Vagina (tissue), 2 donors: ENCODE results near the gene IFNLR1.

ENCODE experiments used
- CTCF ChIP-seq, 3 experiments: fragments of 450-650 bp in 2 of 3; fragments of 200-600 bp in 1 of 3; sonication (generic) in 1 of 3; IDR thresholded peaks; one replicate each; pipeline ENCODE4 v1.5.1; 2017 to 2019; ENCODE audit warnings: antibody characterized with exemption in 3 of 3, mild to moderate bottlenecking in 2 of 3, moderate library complexity in 2 of 3
- POLR2A ChIP-seq, 2 donors: fragments of 450-650 bp; IDR thresholded peaks; one replicate each; pipeline ENCODE4 v1.6.1; 2017; ENCODE audit warnings: antibody characterized with exemption in 2 of 2, mild to moderate bottlenecking in 2 of 2, moderate library complexity in 2 of 2
- POLR2AphosphoS5 ChIP-seq, 2 donors: sonication (generic); formaldehyde crosslinking; IDR thresholded peaks; one replicate each; pipeline ENCODE4 v1.9.0; 2017; ENCODE audit warnings: antibody characterized with exemption in 2 of 2, mild to moderate bottlenecking in 2 of 2, low read depth in 1 of 2; ENCODE audit not compliant: insufficient read depth in 1 of 2

- TF ChIP-seq CTCF (IDR thresholded peaks at IDR 0.05) (no peak), POLR2A (IDR thresholded peaks at IDR 0.05) (no peak), POLR2AphosphoS5 (IDR thresholded peaks at IDR 0.05; ENCODE audit: insufficient read depth in 1 of 2, low read depth in 1 of 2) (peak; percentile 18 to 23)
These were observed 16.3 kb upstream of the IFNLR1 start for GRCh38 chr1:24203404-24203803.
